Suprapubic skin (tissue), 4 donors: ENCODE measurements around the gene PDE6D. TPM values are rescaled to one million over a fixed set of nuclear protein-coding genes. Genes with fewer than 3 reads are reported as not detected.

ENCODE experiments used
- DNase-seq, 2 donors: peaks; one replicate each; pipeline ENCODE4 v3.0.0-alpha.2; 2019; ENCODE audit warnings: low spot score in 2 of 2
- H3K27ac ChIP-seq: fragments of 200-600 bp; sonication (generic); one replicate; pipeline ENCODE4 v1.5.1; 2019
- H3K27me3 ChIP-seq: fragments of 200-600 bp; sonication (generic); one replicate; pipeline ENCODE4 v1.5.1; 2019
- H3K36me3 ChIP-seq: fragments of 200-600 bp; sonication (generic); one replicate; pipeline ENCODE4 v1.5.1; 2019
- H3K4me1 ChIP-seq: fragments of 200-600 bp; sonication (generic); one replicate; pipeline ENCODE4 v1.5.1; 2019
- H3K4me3 ChIP-seq: fragments of 200-600 bp; sonication (generic); one replicate; pipeline ENCODE4 v1.5.1; 2019; ENCODE audit warnings: mild to moderate bottlenecking
- H3K9me3 ChIP-seq: fragments of 200-600 bp; sonication (generic); one replicate; pipeline ENCODE4 v1.5.1; 2019
- EP300 ChIP-seq: sonication (generic); formaldehyde crosslinking; IDR thresholded peaks from one replicate; pipeline ENCODE4 v1.6.1; 2017; ENCODE audit warnings: antibody characterized with exemption
- POLR2A ChIP-seq, 2 donors: fragments of 450-650 bp; IDR thresholded peaks; one replicate each; pipeline ENCODE4 v1.6.1; 2017; ENCODE audit warnings: antibody characterized with exemption in 2 of 2, mild to moderate bottlenecking in 2 of 2, moderate library complexity in 2 of 2
- POLR2AphosphoS5 ChIP-seq, 3 donors: sonication (generic); formaldehyde crosslinking; IDR thresholded peaks; one replicate each; pipeline ENCODE4 v1.6.1; 2017; ENCODE audit warnings: antibody characterized with exemption in 3 of 3
- WGBS: methylation state at CpG from one replicate; pipeline ENCODE4 v1.1.5; 2018; 5-methylcytosine and 5-hydroxymethylcytosine counted together
- total RNA-seq, 4 donors: library from RNA; depleted of rRNA; stranded (reverse); fragments of >200 nt; gene quantifications; one replicate each; pipeline ENCODE4 v1.1.0, GENCODE V29; 2016
- TF ChIP-seq, protein P1 (sequence below), 2 donors: fragments of 200-600 bp in 1 of 2; fragments of 450-650 bp in 1 of 2; sonication (generic) in 1 of 2; IDR thresholded peaks; one replicate each; pipeline ENCODE4 v1.5.1; 2016 to 2019; ENCODE audit warnings: antibody characterized with exemption in 2 of 2, mild to moderate bottlenecking in 1 of 2, moderate library complexity in 1 of 2

Gene PDE6D
- total RNA-seq, 4 donors from 2014 or later = 14.6 to 23.7 (median 22.2) TPM

GRCh38 chr2:231816327-231817026, 35.4 kb upstream of the PDE6D start:
- Histone ChIP-seq H3K9me3 (peaks cover 5% of the 10 kb centered on the region), H3K27ac (no peak overlapping the region), H3K27me3 (no peaks in the 10 kb centered on the region), H3K4me3 (no peak overlapping the region), H3K36me3 (peaks cover 16% of the 10 kb centered on the region), H3K4me1 (no peaks in the 10 kb centered on the region)
- no peak for TF ChIP-seq EP300
- TF ChIP-seq, protein P1, sequence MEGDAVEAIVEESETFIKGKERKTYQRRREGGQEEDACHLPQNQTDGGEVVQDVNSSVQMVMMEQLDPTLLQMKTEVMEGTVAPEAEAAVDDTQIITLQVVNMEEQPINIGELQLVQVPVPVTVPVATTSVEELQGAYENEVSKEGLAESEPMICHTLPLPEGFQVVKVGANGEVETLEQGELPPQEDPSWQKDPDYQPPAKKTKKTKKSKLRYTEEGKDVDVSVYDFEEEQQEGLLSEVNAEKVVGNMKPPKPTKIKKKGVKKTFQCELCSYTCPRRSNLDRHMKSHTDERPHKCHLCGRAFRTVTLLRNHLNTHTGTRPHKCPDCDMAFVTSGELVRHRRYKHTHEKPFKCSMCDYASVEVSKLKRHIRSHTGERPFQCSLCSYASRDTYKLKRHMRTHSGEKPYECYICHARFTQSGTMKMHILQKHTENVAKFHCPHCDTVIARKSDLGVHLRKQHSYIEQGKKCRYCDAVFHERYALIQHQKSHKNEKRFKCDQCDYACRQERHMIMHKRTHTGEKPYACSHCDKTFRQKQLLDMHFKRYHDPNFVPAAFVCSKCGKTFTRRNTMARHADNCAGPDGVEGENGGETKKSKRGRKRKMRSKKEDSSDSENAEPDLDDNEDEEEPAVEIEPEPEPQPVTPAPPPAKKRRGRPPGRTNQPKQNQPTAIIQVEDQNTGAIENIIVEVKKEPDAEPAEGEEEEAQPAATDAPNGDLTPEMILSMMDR (IDR thresholded peaks at IDR 0.05) = no peak
- TF ChIP-seq POLR2AphosphoS5 (IDR thresholded peaks at IDR 0.05) = no peak
- no peak for TF ChIP-seq POLR2A (IDR thresholded peaks at IDR 0.05)
- no peak for DNase-seq
- WGBS = 98% methylated on average over 8 of the region's 8 CpGs

- no peak for DNase-seq
- Histone ChIP-seq H3K9me3 (peaks cover 5% of the 10 kb centered on the region), H3K36me3 (peaks cover 66% of the 10 kb centered on the region), H3K27me3 (no peaks in the 10 kb centered on the region), H3K27ac (no peak overlapping the region), H3K4me1 (no peaks in the 10 kb centered on the region), H3K4me3 (no peak overlapping the region)
- TF ChIP-seq, protein P1 (IDR thresholded peaks at IDR 0.05) = no peak
- TF ChIP-seq POLR2A (IDR thresholded peaks at IDR 0.05) = no peak
- no peak for TF ChIP-seq EP300
Observed at GRCh38 chr2:231810905-231811304, 29.8 kb upstream of the PDE6D start.

GRCh38 chr2:231807020-231807419, 25.9 kb upstream of the PDE6D start:
- Histone ChIP-seq H3K4me3 (no peak overlapping the region), H3K27me3 (no peaks in the 10 kb centered on the region), H3K27ac (no peak overlapping the region), H3K4me1 (no peaks in the 10 kb centered on the region), H3K36me3 (peaks cover 79% of the 10 kb centered on the region), H3K9me3 (no peaks in the 10 kb centered on the region)
- WGBS = 64% methylated on average over 2 of the region's 2 CpGs
- no peak for DNase-seq
- TF ChIP-seq EP300 = no peak
- no peak for TF ChIP-seq POLR2AphosphoS5 (IDR thresholded peaks at IDR 0.05)
- no peak for TF ChIP-seq POLR2A (IDR thresholded peaks at IDR 0.05)
- TF ChIP-seq, protein P1 (IDR thresholded peaks at IDR 0.05) = no peak

- Histone ChIP-seq H3K9me3 (no peaks in the 10 kb centered on the region), H3K27me3 (no peaks in the 10 kb centered on the region), H3K27ac (no peak overlapping the region), H3K36me3 (peaks cover 83% of the 10 kb centered on the region), H3K4me1 (no peaks in the 10 kb centered on the region), H3K4me3 (no peak overlapping the region)
- TF ChIP-seq POLR2A (IDR thresholded peaks at IDR 0.05) = no peak
- TF ChIP-seq, protein P1 (IDR thresholded peaks at IDR 0.05) = no peak
- no peak for TF ChIP-seq POLR2AphosphoS5 (IDR thresholded peaks at IDR 0.05)
- TF ChIP-seq EP300 = no peak
- no peak for DNase-seq
- 92% methylated on average over 9 of the region's 9 CpGs for WGBS
Observed at GRCh38 chr2:231803501-231804138, 22.5 kb upstream of the PDE6D start.

- Histone ChIP-seq H3K27me3 (no peaks in the 10 kb centered on the region), H3K27ac (no peak overlapping the region), H3K9me3 (no peaks in the 10 kb centered on the region), H3K4me1 (no peaks in the 10 kb centered on the region), H3K4me3 (no peak overlapping the region), H3K36me3 (peaks cover 83% of the 10 kb centered on the region)
- WGBS = 56% methylated on average over 6 of the region's 6 CpGs
- DNase-seq = no peak
- TF ChIP-seq, protein P1 (IDR thresholded peaks at IDR 0.05) = peak in 1 of 2 donors; percentile 48
- no peak for TF ChIP-seq EP300
- TF ChIP-seq POLR2A (IDR thresholded peaks at IDR 0.05) = no peak
- TF ChIP-seq POLR2AphosphoS5 (IDR thresholded peaks at IDR 0.05) = no peak
Observed at GRCh38 chr2:231800493-231801091, 19.5 kb upstream of the PDE6D start.
